WTC11 (cell line): ENCODE data around the gene PCP2. TPM values are rescaled to one million over a fixed set of nuclear protein-coding genes. Genes with fewer than 3 reads are reported as not detected.
A peak's percentile ranks its signal among the peaks of the same experiment; 100 is the strongest.

ENCODE experiments used
- E2F4 ChIP-seq: sonication (generic); formaldehyde crosslinking; IDR thresholded peaks from 2 replicates; pipeline ENCODE4 v1.8.1; 2022; ENCODE audit warnings: low read depth, mild to moderate bottlenecking, moderate library complexity, missing genetic modification reagents, borderline replicate concordance
- EMX1 ChIP-seq: fragments of 250-450 bp; sonication (Bioruptor Pico); IDR thresholded peaks from 2 replicates; pipeline ENCODE4 v1.8.0; 2021; ENCODE audit warnings: mild to moderate bottlenecking
- FOXJ3 ChIP-seq: sonication (generic); formaldehyde crosslinking; IDR thresholded peaks from 2 replicates; pipeline ENCODE4 v1.9.0; 2021; ENCODE audit warnings: missing genetic modification reagents, mild to moderate bottlenecking, borderline replicate concordance
- FOXP1 ChIP-seq: sonication (generic); formaldehyde crosslinking; IDR thresholded peaks from 2 replicates; pipeline ENCODE4 v1.8.0; 2022; ENCODE audit warnings: missing genetic modification reagents, mild to moderate bottlenecking, moderate library complexity, borderline replicate concordance
- GABPB1 ChIP-seq: sonication (generic); formaldehyde crosslinking; IDR thresholded peaks from 2 replicates; pipeline ENCODE4 v1.8.1; 2023; ENCODE audit warnings: mild to moderate bottlenecking, missing genetic modification reagents
- JUN ChIP-seq: sonication (generic); formaldehyde crosslinking; IDR thresholded peaks from 2 replicates; pipeline ENCODE4 v1.8.0; 2023; ENCODE audit warnings: mild to moderate bottlenecking, missing genetic modification reagents
- NFYB ChIP-seq: sonication (generic); formaldehyde crosslinking; conservative IDR thresholded peaks from 2 replicates; pipeline ENCODE4 v1.8.0; 2022; ENCODE audit warnings: low read depth, missing genetic modification reagents
- NR1H2 ChIP-seq: sonication (generic); formaldehyde crosslinking; IDR thresholded peaks from 2 replicates; pipeline ENCODE4 v1.9.0; 2021; ENCODE audit warnings: mild to moderate bottlenecking, moderate library complexity, missing genetic modification reagents
- NR2C2 ChIP-seq: sonication (generic); formaldehyde crosslinking; IDR thresholded peaks from 2 replicates; pipeline ENCODE4 v1.8.0; 2022; ENCODE audit warnings: mild to moderate bottlenecking, missing genetic modification reagents
- SMAD3 ChIP-seq: sonication (generic); formaldehyde crosslinking; IDR thresholded peaks from 2 replicates; pipeline ENCODE4 v1.8.0; 2022; ENCODE audit warnings: missing genetic modification reagents, mild to moderate bottlenecking, borderline replicate concordance
- SMAD4 ChIP-seq: sonication (generic); formaldehyde crosslinking; IDR thresholded peaks from 2 replicates; pipeline ENCODE4 v1.8.0; 2022; ENCODE audit warnings: mild to moderate bottlenecking, missing genetic modification reagents
- SOX15 ChIP-seq: fragments of 250-450 bp; sonication (Bioruptor Pico); IDR thresholded peaks from 2 replicates; pipeline ENCODE4 v1.9.0; 2021; ENCODE audit warnings: mild to moderate bottlenecking
- USF1 ChIP-seq: sonication (generic); formaldehyde crosslinking; IDR thresholded peaks from 2 replicates; pipeline ENCODE4 v1.8.0; 2022; ENCODE audit warnings: mild to moderate bottlenecking, missing genetic modification reagents
- USF2 ChIP-seq: sonication (generic); formaldehyde crosslinking; IDR thresholded peaks from 2 replicates; pipeline ENCODE4 v1.8.1; 2023; ENCODE audit warnings: mild to moderate bottlenecking, missing genetic modification reagents, moderate library complexity
- ZNF219 ChIP-seq: sonication (generic); formaldehyde crosslinking; IDR thresholded peaks from 2 replicates; pipeline ENCODE4 v1.8.0; 2023; ENCODE audit warnings: missing genetic modification reagents, mild to moderate bottlenecking, borderline replicate concordance
- ZNF263 ChIP-seq: sonication (generic); formaldehyde crosslinking; IDR thresholded peaks from 2 replicates; pipeline ENCODE4 v1.8.1; 2022; ENCODE audit warnings: low read depth, mild to moderate bottlenecking, moderate library complexity, missing genetic modification reagents
- ZNF416 ChIP-seq: fragments of 250-450 bp; sonication (Bioruptor Pico); IDR thresholded peaks from 2 replicates; pipeline ENCODE4 v1.9.0; 2021; ENCODE audit warnings: mild to moderate bottlenecking, inconsistent platforms
- ZNF425 ChIP-seq: fragments of 250-450 bp; sonication (Bioruptor Pico); conservative IDR thresholded peaks from 2 replicates; pipeline ENCODE4 v1.9.0; 2021; ENCODE audit warnings: mild to moderate bottlenecking
- total RNA-seq: library from RNA; stranded (reverse); gene quantifications from 3 replicates; pipeline ENCODE4 v1.2.3, GENCODE V29; 2021
- TF ChIP-seq, protein P1 (sequence below): sonication (generic); formaldehyde crosslinking; IDR thresholded peaks from 2 replicates; pipeline ENCODE4 v1.8.1; 2022; ENCODE audit warnings: mild to moderate bottlenecking, missing genetic modification reagents, moderate library complexity, borderline replicate concordance
- TF ChIP-seq, protein P2 (sequence below): fragments of 250-450 bp; sonication (Bioruptor Pico); IDR thresholded peaks from 2 replicates; pipeline ENCODE4 v1.9.0; 2021; ENCODE audit warnings: moderate library complexity, mild to moderate bottlenecking, inconsistent platforms, borderline replicate concordance
- TF ChIP-seq, protein P3 (sequence below): sonication (generic); formaldehyde crosslinking; IDR thresholded peaks from 2 replicates; pipeline ENCODE4 v1.8.1; 2022; ENCODE audit warnings: low read depth, missing genetic modification reagents, borderline replicate concordance
- TF ChIP-seq, protein P4 (sequence below): sonication (generic); formaldehyde crosslinking; IDR thresholded peaks from 2 replicates; pipeline ENCODE4 v1.8.1; 2022; ENCODE audit warnings: missing genetic modification reagents, borderline replicate concordance
- TF ChIP-seq, protein P5 (sequence below): fragments of 250-450 bp; sonication (Bioruptor Pico); IDR thresholded peaks from 2 replicates; pipeline ENCODE4 v1.9.0; 2021; ENCODE audit warnings: mild to moderate bottlenecking, borderline replicate concordance

PCP2 gene
- total RNA-seq, 1 experiment from 2014 or later, result 0.48 TPM

DNA sequence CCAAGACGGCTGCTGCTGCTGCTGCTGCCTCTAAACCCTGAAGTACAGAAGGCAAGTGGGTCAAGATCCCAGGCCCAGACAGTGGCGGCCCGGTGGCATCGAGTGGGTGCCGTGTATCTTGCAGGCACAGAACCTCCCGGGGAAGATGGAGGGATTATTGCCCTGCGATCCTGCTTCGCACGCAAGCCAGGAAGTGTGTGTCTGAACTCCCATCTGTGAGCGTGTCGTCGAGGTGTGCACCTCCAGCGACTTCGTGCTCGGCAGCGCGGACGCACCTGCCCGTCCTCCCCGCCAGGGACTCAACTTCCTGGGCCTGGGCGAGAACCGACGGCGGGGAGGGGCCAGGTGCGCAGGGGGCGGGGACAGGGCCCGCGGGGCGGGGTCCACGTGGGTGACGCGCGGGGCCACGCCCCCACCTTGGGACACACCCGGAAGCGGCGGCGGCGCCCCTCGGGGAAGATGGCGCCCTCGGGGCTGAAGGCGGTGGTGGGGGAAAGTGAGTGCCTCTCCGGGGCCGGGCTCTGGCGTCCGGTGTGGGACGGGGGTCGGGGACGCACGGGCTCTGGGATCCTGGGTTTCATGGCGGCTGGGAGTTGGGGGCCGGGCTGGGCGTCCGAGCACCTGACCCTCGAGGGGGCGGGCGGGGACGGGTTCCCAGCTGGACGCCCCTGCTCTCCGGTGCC lies 3.3 kb upstream of the PCP2 start, which contains the start of gene STXBP2 (continued):
- TF ChIP-seq NFYB (peak; percentile 56), USF2 (CRISPR knock-in tag) (peak; percentile 77), E2F4 (CRISPR knock-in tag) (peak; percentile 81), ZNF263 (CRISPR knock-in tag) (peak; percentile 76), NR1H2 (CRISPR knock-in tag) (0 out of 2 replicates have a peak, but pooled peaks have one; percentile 45), ZNF219 (peak; percentile 31; the same call in 1 of the 2 replicates), ZNF416 (CRISPR knock-in tag) (no peak), NR2C2 (CRISPR knock-in tag) (peak; percentile 80), JUN (CRISPR knock-in tag) (0 out of 2 replicates have a peak, but pooled peaks have one; percentile 48), SOX15 (no peak), FOXP1 (CRISPR knock-in tag) (peak; percentile 98), SMAD4 (CRISPR knock-in tag) (no peak; the same call in 1 of the 2 replicates), USF1 (CRISPR knock-in tag) (peak; percentile 77; the same call in 1 of the 2 replicates), SMAD3 (CRISPR knock-in tag) (peak; percentile 97), GABPB1 (CRISPR knock-in tag) (peak; percentile 46; the same call in 1 of the 2 replicates), ZNF425 (CRISPR knock-in tag) (no peak), EMX1 (no peak), FOXJ3 (peak; percentile 66; the same call in 1 of the 2 replicates)
- TF ChIP-seq, protein P1, sequence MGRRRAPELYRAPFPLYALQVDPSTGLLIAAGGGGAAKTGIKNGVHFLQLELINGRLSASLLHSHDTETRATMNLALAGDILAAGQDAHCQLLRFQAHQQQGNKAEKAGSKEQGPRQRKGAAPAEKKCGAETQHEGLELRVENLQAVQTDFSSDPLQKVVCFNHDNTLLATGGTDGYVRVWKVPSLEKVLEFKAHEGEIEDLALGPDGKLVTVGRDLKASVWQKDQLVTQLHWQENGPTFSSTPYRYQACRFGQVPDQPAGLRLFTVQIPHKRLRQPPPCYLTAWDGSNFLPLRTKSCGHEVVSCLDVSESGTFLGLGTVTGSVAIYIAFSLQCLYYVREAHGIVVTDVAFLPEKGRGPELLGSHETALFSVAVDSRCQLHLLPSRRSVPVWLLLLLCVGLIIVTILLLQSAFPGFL, result peak; percentile 83; the same call in 1 of the 2 replicates
- TF ChIP-seq, protein P2, sequence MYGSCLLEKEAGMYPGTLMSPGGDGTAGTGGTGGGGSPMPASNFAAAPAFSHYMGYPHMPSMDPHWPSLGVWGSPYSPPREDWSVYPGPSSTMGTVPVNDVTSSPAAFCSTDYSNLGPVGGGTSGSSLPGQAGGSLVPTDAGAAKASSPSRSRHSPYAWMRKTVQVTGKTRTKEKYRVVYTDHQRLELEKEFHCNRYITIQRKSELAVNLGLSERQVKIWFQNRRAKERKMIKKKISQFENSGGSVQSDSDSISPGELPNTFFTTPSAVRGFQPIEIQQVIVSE (CRISPR knock-in tag), result no peak
- TF ChIP-seq, protein P3, sequence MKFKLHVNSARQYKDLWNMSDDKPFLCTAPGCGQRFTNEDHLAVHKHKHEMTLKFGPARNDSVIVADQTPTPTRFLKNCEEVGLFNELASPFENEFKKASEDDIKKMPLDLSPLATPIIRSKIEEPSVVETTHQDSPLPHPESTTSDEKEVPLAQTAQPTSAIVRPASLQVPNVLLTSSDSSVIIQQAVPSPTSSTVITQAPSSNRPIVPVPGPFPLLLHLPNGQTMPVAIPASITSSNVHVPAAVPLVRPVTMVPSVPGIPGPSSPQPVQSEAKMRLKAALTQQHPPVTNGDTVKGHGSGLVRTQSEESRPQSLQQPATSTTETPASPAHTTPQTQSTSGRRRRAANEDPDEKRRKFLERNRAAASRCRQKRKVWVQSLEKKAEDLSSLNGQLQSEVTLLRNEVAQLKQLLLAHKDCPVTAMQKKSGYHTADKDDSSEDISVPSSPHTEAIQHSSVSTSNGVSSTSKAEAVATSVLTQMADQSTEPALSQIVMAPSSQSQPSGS (CRISPR knock-in tag), result peak; percentile 91
- TF ChIP-seq, protein P4, sequence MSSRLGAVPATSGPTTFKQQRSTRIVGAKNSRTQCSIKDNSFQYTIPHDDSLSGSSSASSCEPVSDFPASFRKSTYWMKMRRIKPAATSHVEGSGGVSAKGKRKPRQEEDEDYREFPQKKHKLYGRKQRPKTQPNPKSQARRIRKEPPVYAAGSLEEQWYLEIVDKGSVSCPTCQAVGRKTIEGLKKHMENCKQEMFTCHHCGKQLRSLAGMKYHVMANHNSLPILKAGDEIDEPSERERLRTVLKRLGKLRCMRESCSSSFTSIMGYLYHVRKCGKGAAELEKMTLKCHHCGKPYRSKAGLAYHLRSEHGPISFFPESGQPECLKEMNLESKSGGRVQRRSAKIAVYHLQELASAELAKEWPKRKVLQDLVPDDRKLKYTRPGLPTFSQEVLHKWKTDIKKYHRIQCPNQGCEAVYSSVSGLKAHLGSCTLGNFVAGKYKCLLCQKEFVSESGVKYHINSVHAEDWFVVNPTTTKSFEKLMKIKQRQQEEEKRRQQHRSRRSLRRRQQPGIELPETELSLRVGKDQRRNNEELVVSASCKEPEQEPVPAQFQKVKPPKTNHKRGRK (CRISPR knock-in tag), result 0 out of 2 replicates have a peak, but pooled peaks have one; percentile 49
- TF ChIP-seq, protein P5, sequence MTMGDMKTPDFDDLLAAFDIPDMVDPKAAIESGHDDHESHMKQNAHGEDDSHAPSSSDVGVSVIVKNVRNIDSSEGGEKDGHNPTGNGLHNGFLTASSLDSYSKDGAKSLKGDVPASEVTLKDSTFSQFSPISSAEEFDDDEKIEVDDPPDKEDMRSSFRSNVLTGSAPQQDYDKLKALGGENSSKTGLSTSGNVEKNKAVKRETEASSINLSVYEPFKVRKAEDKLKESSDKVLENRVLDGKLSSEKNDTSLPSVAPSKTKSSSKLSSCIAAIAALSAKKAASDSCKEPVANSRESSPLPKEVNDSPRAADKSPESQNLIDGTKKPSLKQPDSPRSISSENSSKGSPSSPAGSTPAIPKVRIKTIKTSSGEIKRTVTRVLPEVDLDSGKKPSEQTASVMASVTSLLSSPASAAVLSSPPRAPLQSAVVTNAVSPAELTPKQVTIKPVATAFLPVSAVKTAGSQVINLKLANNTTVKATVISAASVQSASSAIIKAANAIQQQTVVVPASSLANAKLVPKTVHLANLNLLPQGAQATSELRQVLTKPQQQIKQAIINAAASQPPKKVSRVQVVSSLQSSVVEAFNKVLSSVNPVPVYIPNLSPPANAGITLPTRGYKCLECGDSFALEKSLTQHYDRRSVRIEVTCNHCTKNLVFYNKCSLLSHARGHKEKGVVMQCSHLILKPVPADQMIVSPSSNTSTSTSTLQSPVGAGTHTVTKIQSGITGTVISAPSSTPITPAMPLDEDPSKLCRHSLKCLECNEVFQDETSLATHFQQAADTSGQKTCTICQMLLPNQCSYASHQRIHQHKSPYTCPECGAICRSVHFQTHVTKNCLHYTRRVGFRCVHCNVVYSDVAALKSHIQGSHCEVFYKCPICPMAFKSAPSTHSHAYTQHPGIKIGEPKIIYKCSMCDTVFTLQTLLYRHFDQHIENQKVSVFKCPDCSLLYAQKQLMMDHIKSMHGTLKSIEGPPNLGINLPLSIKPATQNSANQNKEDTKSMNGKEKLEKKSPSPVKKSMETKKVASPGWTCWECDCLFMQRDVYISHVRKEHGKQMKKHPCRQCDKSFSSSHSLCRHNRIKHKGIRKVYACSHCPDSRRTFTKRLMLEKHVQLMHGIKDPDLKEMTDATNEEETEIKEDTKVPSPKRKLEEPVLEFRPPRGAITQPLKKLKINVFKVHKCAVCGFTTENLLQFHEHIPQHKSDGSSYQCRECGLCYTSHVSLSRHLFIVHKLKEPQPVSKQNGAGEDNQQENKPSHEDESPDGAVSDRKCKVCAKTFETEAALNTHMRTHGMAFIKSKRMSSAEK, result no peak
